BJ (cell line): ENCODE measurements around the gene GIT2. TPM values are rescaled to one million over a fixed set of nuclear protein-coding genes. Genes with fewer than 3 reads are reported as not detected.

Experiments
- CTCF ChIA-PET: fragments of 350-600 bp; formaldehyde crosslinking; extraction: SDS; loops from one replicate; lab custom pipeline; 2021; ENCODE audit warnings: antibody characterized with exemption, inconsistent platforms; lab: Yijun Ruan, JAX
- POLR2A ChIA-PET: fragments of 300-600 bp; sonication (Branson Sonifier 250); formaldehyde crosslinking; extraction: SDS; loops from one replicate; lab custom pipeline; 2021; ENCODE audit warnings: antibody characterized with exemption; lab: Charles Lee
- DNase-seq: peaks from one replicate; pipeline ENCODE4 v3.0.0-alpha.2; 2011; ENCODE audit warnings: low read depth
- H3K27me3 ChIP-seq: 2 replicates; pipeline ENCODE4 v1.6.0; 2011; ENCODE audit warnings: low read length; ENCODE audit not compliant: control insufficient read depth, insufficient read depth
- H3K36me3 ChIP-seq: 2 replicates; pipeline ENCODE4 v1.5.1; 2011; ENCODE audit warnings: low read length; ENCODE audit not compliant: control insufficient read depth, insufficient read depth
- H3K4me3 ChIP-seq: 2 replicates; pipeline ENCODE4 v1.5.1; 2011; ENCODE audit warnings: low read depth, mild to moderate bottlenecking, control low read depth, low read length
- CTCF ChIP-seq: IDR thresholded peaks from 2 replicates; pipeline ENCODE4 v1.5.1; 2011; ENCODE audit warnings: low read depth, mild to moderate bottlenecking, control low read depth, inconsistent platforms, low read length, moderate library complexity; ENCODE audit not compliant: insufficient read depth
- polyA plus RNA-seq: library from polyadenylated mRNA; depleted of rRNA; stranded (reverse); fragments of >200 nt; gene quantifications from 2 replicates; pipeline ENCODE4 v1.2.3, GENCODE V29; 2011

Gene GIT2
- polyA plus RNA-seq, 1 experiment: 49.0 TPM

- Histone ChIP-seq H3K27me3 (no peaks in the 10 kb centered on the region), H3K4me3 (no peak overlapping the region), H3K36me3 (peaks cover 8% of the 10 kb centered on the region)
- DNase-seq: no peak
- TF ChIP-seq CTCF: no peak
- POLR2A ChIA-PET: interaction anchor here (0.7 kb wide), 1 partner anchor 43 kb away, joined by 3 read pairs; no protein-coding TSS in a partner anchor
- CTCF ChIA-PET: interaction anchor here (1.0 to 1.8 kb wide), 3 partner anchors 8 to 151 kb away, joined by 3 to 4 read pairs (median 3); no protein-coding TSS in a partner anchor
Observed at GRCh38 chr12:110004598-110004997, 8.4 kb upstream of the GIT2 start.

GRCh38 chr12:110002676-110003515 lies 6.7 kb upstream of the GIT2 start:
- POLR2A ChIA-PET: interaction anchor here (0.6 kb wide), 1 partner anchor 18 kb away, joined by 8 read pairs; no protein-coding TSS in a partner anchor
- TF ChIP-seq CTCF: no peak

GRCh38 chr12:110001596-110001995 lies 5.4 kb upstream of the GIT2 start:
- peak; percentile 80 for DNase-seq
- H3K36me3 ChIP-seq: peaks cover 8% of the 10 kb centered on the region
- POLR2A ChIA-PET: no interaction called here
- H3K4me3 ChIP-seq: no peak overlapping the region
- no peak for TF ChIP-seq CTCF
- no peaks in the 10 kb centered on the region for H3K27me3 ChIP-seq
- CTCF ChIA-PET: interaction anchor here (0.9 to 2.1 kb wide), 4 partner anchors 19 to 149 kb away, joined by 3 to 7 read pairs (median 4); no protein-coding TSS in a partner anchor

More at GRCh38 chr12:110002676-110003515, 6.7 kb upstream of the GIT2 start:
- CTCF ChIA-PET: interaction anchor here (0.6 to 2.1 kb wide), 5 partner anchors 18 to 150 kb away, joined by 3 to 7 read pairs (median 4); no protein-coding TSS in a partner anchor
- Histone ChIP-seq H3K4me3 (no peak overlapping the region), H3K27me3 (no peaks in the 10 kb centered on the region), H3K36me3 (peaks cover 8% of the 10 kb centered on the region)
- no peak for DNase-seq

GRCh38 chr12:109999983-110000505 lies 3.9 kb upstream of the GIT2 start:
- ChIA-PET POLR2A (no interaction called here), CTCF (no interaction called here)
- DNase-seq: no peak

More at GRCh38 chr12:109999983-110000505, 3.9 kb upstream of the GIT2 start:
- Histone ChIP-seq H3K4me3 (peak overlapping the region; percentile 87), H3K36me3 (peaks cover 7% of the 10 kb centered on the region), H3K27me3 (no peaks in the 10 kb centered on the region)
- no peak for TF ChIP-seq CTCF
